Measurements from ENCODE around the gene SERINC5. TPM values are rescaled to one million over a fixed set of nuclear protein-coding genes. Genes with fewer than 3 reads are reported as not detected.
A peak's percentile ranks its signal among the peaks of the same experiment; 100 is the strongest.

Gene SERINC5
- total RNA-seq, 1 experiment from 2014 or later, result 52.3 TPM

DNA sequence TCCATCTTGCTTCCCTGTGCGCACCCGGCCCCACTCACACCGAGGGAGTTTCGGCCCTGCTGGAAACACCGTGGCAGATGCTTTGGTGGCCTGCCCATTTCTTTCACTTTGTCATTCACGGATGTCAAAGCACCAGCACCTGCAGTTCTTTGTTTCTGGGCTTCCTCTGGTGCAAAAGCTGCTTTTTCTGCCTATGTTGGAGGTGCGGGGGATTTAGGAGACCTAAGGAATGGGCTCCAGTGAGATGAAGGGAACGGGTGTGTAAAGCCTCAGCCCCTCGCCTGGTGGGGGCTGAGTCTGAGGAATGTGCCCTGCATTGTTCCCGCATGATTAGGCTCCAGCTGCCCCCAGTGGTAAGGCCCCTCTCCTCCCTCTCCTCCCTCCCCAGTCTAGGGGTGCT is 158.4 kb downstream of the SERINC5 start:
- Histone ChIP-seq H3K18ac (ENCODE audit: insufficient read length, low read depth, low read length) (peak overlapping the region; percentile 58), H3K27me3 (ENCODE audit: insufficient read depth, low read length) (no peaks in the 10 kb centered on the region), H2BK120ac (ENCODE audit: low read depth, low read length, poor library complexity, severe bottlenecking) (no peak overlapping the region), H3K27ac (ENCODE audit: insufficient read length, low read depth, low read length) (peak overlapping the region; percentile 5), H3K14ac (ENCODE audit: insufficient read depth, low read length) (no peak overlapping the region), H2BK5ac (ENCODE audit: insufficient read length, low read length) (no peak overlapping the region), H2BK20ac (ENCODE audit: low read depth, low read length, poor library complexity, severe bottlenecking) (no peak overlapping the region), H2AK5ac (ENCODE audit: insufficient read length, low read length) (no peak overlapping the region), H4K20me1 (ENCODE audit: control insufficient read depth, insufficient read depth, insufficient read length) (no peaks in the 10 kb centered on the region), H3T11ph (ENCODE audit: low read length) (no peak overlapping the region), H2AFZ (ENCODE audit: low read length) (no peak overlapping the region), H4K91ac (ENCODE audit: insufficient read length, low read depth, low read length) (no peak overlapping the region), H3K4me1 (ENCODE audit: insufficient read depth, low read length) (peaks cover 8% of the 10 kb centered on the region), H3K79me2 (ENCODE audit: insufficient read depth, low read length) (no peaks in the 10 kb centered on the region), H3K4ac (ENCODE audit: low read depth, low read length) (no peak overlapping the region), H3K9me3 (ENCODE audit: control insufficient read depth, low read depth, low read length) (no peaks in the 10 kb centered on the region), H3K23ac (ENCODE audit: insufficient read length, low read depth, low read length) (no peak overlapping the region), H3K56ac (ENCODE audit: insufficient read length, low read depth, low read length) (no peak overlapping the region), H3K23me2 (ENCODE audit: insufficient read length, low read depth, low read length, poor library complexity, severe bottlenecking) (no peaks in the 10 kb centered on the region), H2BK15ac (ENCODE audit: low read depth, low read length) (no peak overlapping the region), H4K8ac (replicated peaks; ENCODE audit: insufficient read length, low read depth, low read length) (no peak overlapping the region), H2BK12ac (ENCODE audit: insufficient read length, low read depth, low read length) (no peak overlapping the region), H4K5ac (ENCODE audit: insufficient read length, low read depth, low read length) (no peak overlapping the region), H3K79me1 (ENCODE audit: insufficient read depth, low read depth, low read length, poor library complexity, severe bottlenecking) (no peaks in the 10 kb centered on the region), H3K9ac (ENCODE audit: extremely low read depth, insufficient read length, low read length) (no peak overlapping the region), H3K4me2 (ENCODE audit: insufficient read depth, insufficient read length, low read length) (no peak overlapping the region)
- peak overlapping the region in 1 of 2 experiments; percentile 28; a peak in 1 of 5 replicates for H3K4me3 Mint-ChIP-seq
- no CpG with 5 or more reads among the region's 10 CpGs for WGBS (ENCODE audit: extremely low coverage, insufficient read length, low lambda C conversion rate)
- H3K4me1 Mint-ChIP-seq, result peaks cover 32 to 34% of the 10 kb centered on the region in 2 experiments
- no peaks in the 10 kb centered on the region; the same call in 1 of the 2 replicates for H3K27me3 Mint-ChIP-seq (ENCODE audit: low read depth)
- TF ChIP-seq, protein P1, sequence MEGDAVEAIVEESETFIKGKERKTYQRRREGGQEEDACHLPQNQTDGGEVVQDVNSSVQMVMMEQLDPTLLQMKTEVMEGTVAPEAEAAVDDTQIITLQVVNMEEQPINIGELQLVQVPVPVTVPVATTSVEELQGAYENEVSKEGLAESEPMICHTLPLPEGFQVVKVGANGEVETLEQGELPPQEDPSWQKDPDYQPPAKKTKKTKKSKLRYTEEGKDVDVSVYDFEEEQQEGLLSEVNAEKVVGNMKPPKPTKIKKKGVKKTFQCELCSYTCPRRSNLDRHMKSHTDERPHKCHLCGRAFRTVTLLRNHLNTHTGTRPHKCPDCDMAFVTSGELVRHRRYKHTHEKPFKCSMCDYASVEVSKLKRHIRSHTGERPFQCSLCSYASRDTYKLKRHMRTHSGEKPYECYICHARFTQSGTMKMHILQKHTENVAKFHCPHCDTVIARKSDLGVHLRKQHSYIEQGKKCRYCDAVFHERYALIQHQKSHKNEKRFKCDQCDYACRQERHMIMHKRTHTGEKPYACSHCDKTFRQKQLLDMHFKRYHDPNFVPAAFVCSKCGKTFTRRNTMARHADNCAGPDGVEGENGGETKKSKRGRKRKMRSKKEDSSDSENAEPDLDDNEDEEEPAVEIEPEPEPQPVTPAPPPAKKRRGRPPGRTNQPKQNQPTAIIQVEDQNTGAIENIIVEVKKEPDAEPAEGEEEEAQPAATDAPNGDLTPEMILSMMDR (conservative IDR thresholded peaks at IDR 0.05), result no peak
- peaks cover 0 to 2% (median 0%) of the 10 kb centered on the region in 3 experiments; a peak in 4 of 7 replicates for H3K36me3 Mint-ChIP-seq (ENCODE audit: insufficient read depth in 1 of 3, low read depth in 3 of 3)
- H3K9me3 Mint-ChIP-seq, result no peaks in the 10 kb centered on the region; a peak in 2 of 5 replicates
- peak overlapping the region; percentile 58 to 96 (median 83) for H3K27ac Mint-ChIP-seq
- peak; percentile 48 for DNase-seq

All from H9 (cell line).